EL (cell line): Measurements from ENCODE around the gene MAP1LC3B2.
A peak's percentile ranks its signal among the peaks of the same experiment; 100 is the strongest.

Source experiments
- DNase-seq: peaks from one replicate; pipeline ENCODE4 v3.0.0-alpha.2; 2016

MAP1LC3B2 gene

GRCh38 chr12:116538076-116538591, 21.0 kb upstream of the MAP1LC3B2 start:
- no peak for DNase-seq

GRCh38 chr12:116538682-116539305, 20.4 kb upstream of the MAP1LC3B2 start:
- DNase-seq = no peak

GRCh38 chr12:116539361-116539771, 19.8 kb upstream of the MAP1LC3B2 start:
- peak; percentile 37 for DNase-seq

- DNase-seq = peak; percentile 58
Observed at GRCh38 chr12:116539905-116540482, 19.2 kb upstream of the MAP1LC3B2 start.

- DNase-seq = no peak
Observed at GRCh38 chr12:116540622-116541152, 18.5 kb upstream of the MAP1LC3B2 start.

GRCh38 chr12:116541547-116542344, 17.4 kb upstream of the MAP1LC3B2 start:
- no peak for DNase-seq

GRCh38 chr12:116542345-116542956, 16.7 kb upstream of the MAP1LC3B2 start:
- DNase-seq = peak; percentile 38

- no peak for DNase-seq
Observed at GRCh38 chr12:116544656-116545055, 14.5 kb upstream of the MAP1LC3B2 start.

- DNase-seq = no peak
Observed at GRCh38 chr12:116545144-116545543, 14.0 kb upstream of the MAP1LC3B2 start.

GRCh38 chr12:116545936-116546335, 13.2 kb upstream of the MAP1LC3B2 start:
- no peak for DNase-seq

- DNase-seq = no peak
Observed at GRCh38 chr12:116547955-116548501, 11.2 kb upstream of the MAP1LC3B2 start.

- no peak for DNase-seq
Observed at GRCh38 chr12:116549993-116550392, 9.2 kb upstream of the MAP1LC3B2 start.

- no peak for DNase-seq
Observed at GRCh38 chr12:116551151-116551550, 8.0 kb upstream of the MAP1LC3B2 start.

GRCh38 chr12:116551619-116551951, 7.6 kb upstream of the MAP1LC3B2 start:
- DNase-seq = no peak

- peak; percentile 53 for DNase-seq
Observed at GRCh38 chr12:116551952-116552772, 7.0 kb upstream of the MAP1LC3B2 start.

- DNase-seq = no peak
Observed at GRCh38 chr12:116552773-116553373, 6.3 kb upstream of the MAP1LC3B2 start.

GRCh38 chr12:116556356-116556952, 2.7 kb upstream of the MAP1LC3B2 start:
- DNase-seq = no peak

- DNase-seq = peak; percentile 39
Observed at GRCh38 chr12:116556964-116557698, 2.0 kb upstream of the MAP1LC3B2 start.

GRCh38 chr12:116558280-116559161, 660 bp upstream of the MAP1LC3B2 start:
- DNase-seq = no peak
